Liver (tissue), 2 donors: ENCODE data around the gene KLK14.

Experiments used
- TF ChIP-seq, protein P1 (sequence below): IDR thresholded peaks from 2 replicates; pipeline ENCODE4 v1.6.1; 2016; ENCODE audit warnings: antibody characterized with exemption
- TF ChIP-seq, protein P2 (sequence below): fragments of 150-350 bp; IDR thresholded peaks from 2 replicates; pipeline ENCODE4 v1.5.1; 2017; ENCODE audit warnings: improper control_type of control experiment, low read depth, low read length; ENCODE audit not compliant: missing input control
- donor health status: healthy.

GRCh38 chr19:51124216-51124615 is 41.5 kb upstream of the KLK14 start:
- TF ChIP-seq, protein P1, sequence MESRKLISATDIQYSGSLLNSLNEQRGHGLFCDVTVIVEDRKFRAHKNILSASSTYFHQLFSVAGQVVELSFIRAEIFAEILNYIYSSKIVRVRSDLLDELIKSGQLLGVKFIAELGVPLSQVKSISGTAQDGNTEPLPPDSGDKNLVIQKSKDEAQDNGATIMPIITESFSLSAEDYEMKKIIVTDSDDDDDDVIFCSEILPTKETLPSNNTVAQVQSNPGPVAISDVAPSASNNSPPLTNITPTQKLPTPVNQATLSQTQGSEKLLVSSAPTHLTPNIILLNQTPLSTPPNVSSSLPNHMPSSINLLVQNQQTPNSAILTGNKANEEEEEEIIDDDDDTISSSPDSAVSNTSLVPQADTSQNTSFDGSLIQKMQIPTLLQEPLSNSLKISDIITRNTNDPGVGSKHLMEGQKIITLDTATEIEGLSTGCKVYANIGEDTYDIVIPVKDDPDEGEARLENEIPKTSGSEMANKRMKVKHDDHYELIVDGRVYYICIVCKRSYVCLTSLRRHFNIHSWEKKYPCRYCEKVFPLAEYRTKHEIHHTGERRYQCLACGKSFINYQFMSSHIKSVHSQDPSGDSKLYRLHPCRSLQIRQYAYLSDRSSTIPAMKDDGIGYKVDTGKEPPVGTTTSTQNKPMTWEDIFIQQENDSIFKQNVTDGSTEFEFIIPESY, result no peak
- TF ChIP-seq, protein P2, sequence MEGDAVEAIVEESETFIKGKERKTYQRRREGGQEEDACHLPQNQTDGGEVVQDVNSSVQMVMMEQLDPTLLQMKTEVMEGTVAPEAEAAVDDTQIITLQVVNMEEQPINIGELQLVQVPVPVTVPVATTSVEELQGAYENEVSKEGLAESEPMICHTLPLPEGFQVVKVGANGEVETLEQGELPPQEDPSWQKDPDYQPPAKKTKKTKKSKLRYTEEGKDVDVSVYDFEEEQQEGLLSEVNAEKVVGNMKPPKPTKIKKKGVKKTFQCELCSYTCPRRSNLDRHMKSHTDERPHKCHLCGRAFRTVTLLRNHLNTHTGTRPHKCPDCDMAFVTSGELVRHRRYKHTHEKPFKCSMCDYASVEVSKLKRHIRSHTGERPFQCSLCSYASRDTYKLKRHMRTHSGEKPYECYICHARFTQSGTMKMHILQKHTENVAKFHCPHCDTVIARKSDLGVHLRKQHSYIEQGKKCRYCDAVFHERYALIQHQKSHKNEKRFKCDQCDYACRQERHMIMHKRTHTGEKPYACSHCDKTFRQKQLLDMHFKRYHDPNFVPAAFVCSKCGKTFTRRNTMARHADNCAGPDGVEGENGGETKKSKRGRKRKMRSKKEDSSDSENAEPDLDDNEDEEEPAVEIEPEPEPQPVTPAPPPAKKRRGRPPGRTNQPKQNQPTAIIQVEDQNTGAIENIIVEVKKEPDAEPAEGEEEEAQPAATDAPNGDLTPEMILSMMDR, result no peak
